HG03175 (cell line): Measurements from ENCODE around the gene IL4R.
"Not testable (repeated sequence)": the region's sequence is repeated elsewhere in the genome, so short reads cannot be mapped to it uniquely, and the experiment has no call there.

Source experiments
- ATAC-seq: cut with Tn5 transposase; IDR thresholded peaks from one replicate; pipeline ENCODE4 v1.9.1; 2021; ENCODE audit warnings: mild to moderate bottlenecking, moderate library complexity; ENCODE audit not compliant: unreplicated experiment

Gene IL4R

GRCh38 chr16:27401768-27402568 lies 88.2 kb downstream of the IL4R start, which contains the start of gene IL21R:
Gene IL21R (plus strand): TSS chr16:27402174. CDS start chr16:27430072, 27,898 bp downstream.
- peak; percentile 60 for ATAC-seq

GRCh38 chr16:27402569-27402963 lies 88.8 kb downstream of the IL4R start:
- ATAC-seq, result no peak

- ATAC-seq, result no peak
These were observed 89.3 kb downstream of the IL4R start for GRCh38 chr16:27402964-27403600.

- no peak for ATAC-seq
These were observed 89.8 kb downstream of the IL4R start for GRCh38 chr16:27403601-27403992.

GRCh38 chr16:27404163-27404823 lies 90.5 kb downstream of the IL4R start:
- no peak for ATAC-seq

GRCh38 chr16:27405546-27406451 lies 92.0 kb downstream of the IL4R start:
- no peak for ATAC-seq

- ATAC-seq, result no peak
These were observed 92.8 kb downstream of the IL4R start for GRCh38 chr16:27406511-27407128.

GRCh38 chr16:27407133-27407532 lies 93.4 kb downstream of the IL4R start:
- ATAC-seq, result no peak

GRCh38 chr16:27408012-27408601 lies 94.3 kb downstream of the IL4R start:
- ATAC-seq, result no peak

GRCh38 chr16:27408602-27409031 lies 94.8 kb downstream of the IL4R start:
- no peak for ATAC-seq

- ATAC-seq, result not testable (repeated sequence)
These were observed 96.2 kb downstream of the IL4R start for GRCh38 chr16:27409958-27410357.

GRCh38 chr16:27410761-27411160 lies 97.0 kb downstream of the IL4R start:
- no peak for ATAC-seq

GRCh38 chr16:27413956-27414355 lies 100.2 kb downstream of the IL4R start:
- no peak for ATAC-seq
